BLaER1 (cell line): ENCODE data around the gene MYO10.
"Not testable (repeated sequence)": the region's sequence is repeated elsewhere in the genome, so short reads cannot be mapped to it uniquely, and the experiment has no call there.

Source experiments
- H3K27ac ChIP-seq: shearing (Covaris generic); formaldehyde crosslinking; 2 replicates; pipeline ENCODE4 v1.8.1; 2022
- H3K27me3 ChIP-seq: shearing (Covaris generic); formaldehyde crosslinking; 2 replicates; pipeline ENCODE4 v1.8.1; 2022
- H3K36me3 ChIP-seq: shearing (Covaris generic); formaldehyde crosslinking; 2 replicates; pipeline ENCODE4 v1.8.1; 2022
- H3K4me1 ChIP-seq: shearing (Covaris generic); formaldehyde crosslinking; 2 replicates; pipeline ENCODE4 v1.8.1; 2022
- H3K4me2 ChIP-seq: shearing (Covaris generic); formaldehyde crosslinking; 2 replicates; pipeline ENCODE4 v1.8.1; 2022
- H3K4me3 ChIP-seq: shearing (Covaris generic); formaldehyde crosslinking; 2 replicates; pipeline ENCODE4 v1.8.1; 2022
- H3K9ac ChIP-seq: shearing (Covaris generic); formaldehyde crosslinking; 2 replicates; pipeline ENCODE4 v1.8.1; 2022
- H3K9me3 ChIP-seq: shearing (Covaris generic); formaldehyde crosslinking; 2 replicates; pipeline ENCODE4 v1.8.1; 2022
- H4K20me1 ChIP-seq: shearing (Covaris generic); formaldehyde crosslinking; 2 replicates; pipeline ENCODE4 v1.8.1; 2022
- Cebpa-rat ChIP-seq: shearing (Covaris generic); IDR thresholded peaks from 2 replicates; pipeline ENCODE4 v1.8.1; 2022

MYO10 gene

GRCh38 chr5:16837305-16837704 lies 98.8 kb downstream of the MYO10 start:
- no peak overlapping the region for H3K4me3 ChIP-seq
- H3K9me3 ChIP-seq = no peaks in the 10 kb centered on the region
- no peak overlapping the region for H3K27ac ChIP-seq
- H3K4me2 ChIP-seq = no peak overlapping the region
- no peak overlapping the region for H3K9ac ChIP-seq
- H3K4me1 ChIP-seq = peaks cover 12% of the 10 kb centered on the region
- H4K20me1 ChIP-seq = no peaks in the 10 kb centered on the region
- no peak for TF ChIP-seq Cebpa-rat
- no peaks in the 10 kb centered on the region for H3K36me3 ChIP-seq
- H3K27me3 ChIP-seq = no peaks in the 10 kb centered on the region

- no peaks in the 10 kb centered on the region for H4K20me1 ChIP-seq
- no peaks in the 10 kb centered on the region for H3K9me3 ChIP-seq
- H3K9ac ChIP-seq = no peak overlapping the region
- H3K36me3 ChIP-seq = no peaks in the 10 kb centered on the region
- H3K27me3 ChIP-seq = no peaks in the 10 kb centered on the region
- no peak overlapping the region for H3K4me3 ChIP-seq
- no peak for TF ChIP-seq Cebpa-rat
- no peak overlapping the region for H3K4me2 ChIP-seq
- H3K27ac ChIP-seq = no peak overlapping the region
- H3K4me1 ChIP-seq = peaks cover 9% of the 10 kb centered on the region
Observed at GRCh38 chr5:16834029-16834428, 102.1 kb downstream of the MYO10 start.

GRCh38 chr5:16831326-16831725 lies 104.8 kb downstream of the MYO10 start:
- H3K9ac ChIP-seq, H3K4me2 ChIP-seq, H3K36me3 ChIP-seq, H3K4me1 ChIP-seq, H3K27me3 ChIP-seq, H3K27ac ChIP-seq, H4K20me1 ChIP-seq, H3K4me3 ChIP-seq, H3K9me3 ChIP-seq: not testable (repeated sequence)

- no peak overlapping the region for H3K4me2 ChIP-seq
- no peak for TF ChIP-seq Cebpa-rat
- H3K4me3 ChIP-seq = no peak overlapping the region
- H4K20me1 ChIP-seq = no peaks in the 10 kb centered on the region
- H3K27me3 ChIP-seq = no peaks in the 10 kb centered on the region
- H3K36me3 ChIP-seq = no peaks in the 10 kb centered on the region
- no peak overlapping the region for H3K9ac ChIP-seq
- H3K9me3 ChIP-seq = no peaks in the 10 kb centered on the region
- no peak overlapping the region for H3K27ac ChIP-seq
- no peaks in the 10 kb centered on the region for H3K4me1 ChIP-seq
Observed at GRCh38 chr5:16827755-16828154, 108.3 kb downstream of the MYO10 start.

GRCh38 chr5:16826379-16827125 lies 109.5 kb downstream of the MYO10 start:
- H3K27ac ChIP-seq = no peak overlapping the region
- no peak overlapping the region for H3K9ac ChIP-seq
- no peaks in the 10 kb centered on the region for H3K36me3 ChIP-seq
- H3K4me3 ChIP-seq = no peak overlapping the region
- H3K9me3 ChIP-seq = no peaks in the 10 kb centered on the region
- no peak overlapping the region for H3K4me2 ChIP-seq
- no peak for TF ChIP-seq Cebpa-rat
- no peaks in the 10 kb centered on the region for H3K4me1 ChIP-seq
- no peaks in the 10 kb centered on the region for H4K20me1 ChIP-seq
- no peaks in the 10 kb centered on the region for H3K27me3 ChIP-seq

GRCh38 chr5:16819522-16820167 lies 116.4 kb downstream of the MYO10 start:
- Histone ChIP-seq H3K4me2 (no peak overlapping the region), H3K4me1 (no peaks in the 10 kb centered on the region), H3K27ac (no peak overlapping the region), H3K4me3 (no peak overlapping the region), H3K27me3 (no peaks in the 10 kb centered on the region), H3K9ac (no peak overlapping the region), H4K20me1 (no peaks in the 10 kb centered on the region), H3K9me3 (no peaks in the 10 kb centered on the region), H3K36me3 (no peaks in the 10 kb centered on the region)
- no peak for TF ChIP-seq Cebpa-rat

GRCh38 chr5:16815432-16815831 lies 120.7 kb downstream of the MYO10 start:
- H3K4me2 ChIP-seq = no peak overlapping the region
- H3K27ac ChIP-seq = no peak overlapping the region
- H3K27me3 ChIP-seq = no peaks in the 10 kb centered on the region
- no peak overlapping the region for H3K4me3 ChIP-seq
- H3K4me1 ChIP-seq = no peaks in the 10 kb centered on the region
- no peaks in the 10 kb centered on the region for H3K9me3 ChIP-seq
- TF ChIP-seq Cebpa-rat = no peak
- H3K9ac ChIP-seq = no peak overlapping the region
- no peaks in the 10 kb centered on the region for H3K36me3 ChIP-seq
- no peaks in the 10 kb centered on the region for H4K20me1 ChIP-seq

- H3K4me1 ChIP-seq = peaks cover 23% of the 10 kb centered on the region
- H3K9me3 ChIP-seq = no peaks in the 10 kb centered on the region
- no peaks in the 10 kb centered on the region for H3K27me3 ChIP-seq
- no peaks in the 10 kb centered on the region for H4K20me1 ChIP-seq
- no peak for TF ChIP-seq Cebpa-rat
- H3K4me3 ChIP-seq = no peak overlapping the region
- H3K36me3 ChIP-seq = no peaks in the 10 kb centered on the region
- no peak overlapping the region for H3K9ac ChIP-seq
- no peak overlapping the region for H3K4me2 ChIP-seq
- H3K27ac ChIP-seq = no peak overlapping the region
Observed at GRCh38 chr5:16812911-16813310, 123.2 kb downstream of the MYO10 start.

- no peak for TF ChIP-seq Cebpa-rat
- Histone ChIP-seq H3K4me2 (no peak overlapping the region), H3K4me3 (no peak overlapping the region), H3K9me3 (no peaks in the 10 kb centered on the region), H3K27me3 (no peaks in the 10 kb centered on the region), H3K27ac (no peak overlapping the region), H4K20me1 (no peaks in the 10 kb centered on the region), H3K4me1 (peaks cover 28% of the 10 kb centered on the region), H3K36me3 (no peaks in the 10 kb centered on the region), H3K9ac (no peak overlapping the region)
Observed at GRCh38 chr5:16812448-16812847, 123.6 kb downstream of the MYO10 start.

- Histone ChIP-seq H4K20me1 (no peaks in the 10 kb centered on the region), H3K27me3 (no peaks in the 10 kb centered on the region), H3K9me3 (peaks cover 10% of the 10 kb centered on the region; the same call in 1 of the 2 replicates), H3K4me3 (no peak overlapping the region), H3K36me3 (no peaks in the 10 kb centered on the region), H3K4me1 (peaks cover 39% of the 10 kb centered on the region), H3K9ac (no peak overlapping the region), H3K4me2 (peak overlapping the region; percentile 59), H3K27ac (no peak overlapping the region)
- TF ChIP-seq Cebpa-rat = no peak
Observed at GRCh38 chr5:16810208-16810854, 125.8 kb downstream of the MYO10 start.
